K562 (cell line): ENCODE data around the gene RNF4. TPM values are rescaled to one million over a fixed set of nuclear protein-coding genes. Genes with fewer than 3 reads are reported as not detected.
A peak's percentile ranks its signal among the peaks of the same experiment; 100 is the strongest.

Source experiments
- ATAC-seq: fragments of 200-7000 bp; cut with Tn5 transposase; 3 replicates; pipeline ENCODE4 v1.9.1; 2020; ENCODE audit warnings: moderate library complexity
- BruUV-seq: library from RNA; stranded (reverse); fragments of 400-500 nt; replicated peaks from 2 replicates; lab custom pipeline; 2021; lab: Mats Ljungman, UMichigan
- CTCF ChIA-PET: fragments of 300-600 bp; formaldehyde crosslinking; extraction: SDS; loops from one replicate; lab custom pipeline; 2021; ENCODE audit warnings: low intra/inter-chr PET ratio; lab: Yijun Ruan, JAX
- POLR2A ChIA-PET: fragments of 300-600, 350-650 bp; sonication (Branson Sonifier 250); formaldehyde crosslinking; extraction: SDS; loops from one replicate; lab custom pipeline; 2021; ENCODE audit warnings: antibody characterized with exemption, inconsistent platforms; lab: Yijun Ruan, JAX
- DNase-seq, 4 experiments: peaks; one replicate each; pipeline versions ENCODE4 v3.0.0 to v3.0.0-alpha.2; 2011 to 2018; ENCODE audit warnings: low spot score in 3 of 4, mixed read lengths in 3 of 4; ENCODE audit errors: extremely low read depth in 1 of 4
- FAIRE-seq: peaks from 2 replicates; lab custom pipeline; 2011; peaks lifted over from hg19 to GRCh38; lab: Jason Lieb, UNC
- H2AFZ ChIP-seq: 2 replicates; pipeline ENCODE4 v1.6.0; 2011; ENCODE audit warnings: low read depth, low read length, control low read depth, inconsistent platforms
- H3K27ac ChIP-seq: fragments of 200-600 bp; 3 replicates; pipeline ENCODE4 v1.8.0; 2011; ENCODE audit warnings: low read depth, mild to moderate bottlenecking, control low read depth, inconsistent platforms, low read length, moderate library complexity, mixed read lengths; ENCODE audit errors: extremely low read depth
- H3K27me3 ChIP-seq, 2 experiments: fragments of 300-600 bp in 1 of 2; 2 replicates in 1 of 2; 3 replicates in 1 of 2; pipeline versions ENCODE4 v1.6.0 to v1.8.0; 2011; ENCODE audit warnings: inconsistent platforms in 2 of 2, low read length in 2 of 2, mild to moderate bottlenecking in 1 of 2, mixed read lengths in 1 of 2, moderate library complexity in 1 of 2; ENCODE audit not compliant: control insufficient read depth in 2 of 2, insufficient read depth in 2 of 2
- H3K36me3 ChIP-seq: fragments of 300-600 bp; 3 replicates; pipeline ENCODE4 v1.8.0; 2011; ENCODE audit warnings: mild to moderate bottlenecking, low read length, inconsistent platforms; ENCODE audit not compliant: control insufficient read depth, insufficient read depth
- H3K4me1 ChIP-seq, 2 experiments: fragments of 200-600 bp in 1 of 2; replicated peaks in 1 of 2; 2 replicates in 1 of 2; 3 replicates in 1 of 2; pipeline versions ENCODE4 v1.5.1 to v1.8.0; 2011; ENCODE audit warnings: inconsistent platforms in 2 of 2, low read length in 2 of 2, mild to moderate bottlenecking in 1 of 2, mixed read lengths in 1 of 2, moderate library complexity in 1 of 2; ENCODE audit not compliant: control insufficient read depth in 2 of 2, insufficient read depth in 2 of 2
- H3K4me2 ChIP-seq: 2 replicates; pipeline ENCODE4 v1.6.1; 2011; ENCODE audit warnings: low read length, control low read depth, inconsistent platforms, mixed read lengths; ENCODE audit not compliant: insufficient read depth
- H3K4me3 ChIP-seq: fragments of 200-600 bp; sonication (generic), shearing (Covaris generic); 2 replicates; pipeline ENCODE4 v1.5.1; 2016; ENCODE audit warnings: control low read depth, inconsistent platforms
- H3K79me2 ChIP-seq: fragments of 200-600 bp; 3 replicates; pipeline ENCODE4 v1.8.0; 2011; ENCODE audit warnings: low read length, inconsistent platforms; ENCODE audit not compliant: control insufficient read depth, insufficient read depth
- H3K9ac ChIP-seq, 2 experiments: 2 replicates each; pipeline versions ENCODE4 v1.6.0 to v1.6.1; 2011; ENCODE audit warnings: low read depth in 2 of 2, low read length in 2 of 2, control low read depth in 1 of 2, inconsistent platforms in 1 of 2, mild to moderate bottlenecking in 1 of 2, mixed read lengths in 1 of 2; ENCODE audit not compliant: insufficient read depth in 1 of 2
- H3K9me1 ChIP-seq: one replicate; pipeline ENCODE4 v1.6.0; 2011; ENCODE audit warnings: inconsistent platforms, mild to moderate bottlenecking, low read length, moderate library complexity; ENCODE audit not compliant: control insufficient read depth, insufficient read depth
- H3K9me3 ChIP-seq: replicated peaks from 2 replicates; pipeline ENCODE4 v1.5.1; 2011; ENCODE audit warnings: low read depth, low read length, inconsistent platforms; ENCODE audit not compliant: control insufficient read depth, insufficient read depth
- H4K20me1 ChIP-seq: replicated peaks from 2 replicates; pipeline ENCODE4 v1.6.1; 2011; ENCODE audit warnings: low read length, inconsistent platforms, mixed read lengths; ENCODE audit not compliant: control insufficient read depth, insufficient read depth
- MAFG ChIP-seq: fragments of 450-650 bp; conservative IDR thresholded peaks from 2 replicates; pipeline ENCODE4 v1.6.1; 2016; ENCODE audit warnings: missing genetic modification characterization, missing compliant biosample characterization
- NCOR1 ChIP-seq: fragments of 450-650 bp; IDR thresholded peaks from 2 replicates; pipeline ENCODE4 v1.6.1; 2016; ENCODE audit warnings: mild to moderate bottlenecking, moderate library complexity
- SUPT5H ChIP-seq: fragments of 450-650 bp; IDR thresholded peaks from 2 replicates; pipeline ENCODE4 v1.6.1; 2016
- WGBS: fragments of 100-300 bp; shearing (Covaris generic); methylation state at CpG from one replicate; pipeline ENCODE4 v1.1.6; 2016; ENCODE audit warnings: low coverage, mixed read lengths; ENCODE audit not compliant: insufficient coverage; ENCODE audit errors: missing lambda C conversion rate; 5-methylcytosine and 5-hydroxymethylcytosine counted together
- in situ Hi-C: fragments of 300-500 bp; cut with MboI; formaldehyde crosslinking; loops from 4 replicates; pipeline ENCODE4 v1.15.0; 2018; ENCODE audit warnings: inconsistent platforms, mixed read lengths
- intact Hi-C: fragments of 100-400 bp; cut with micrococcal nuclease; formaldehyde crosslinking; loops from 2 replicates; pipeline ENCODE4 v1.14.2; 2022
- polyA plus RNA-seq, 8 experiments: library from polyadenylated mRNA; depleted of rRNA in 4 of 8; stranded (reverse) in 5 of 8; unstranded in 3 of 8; fragments of >200 nt; fragmentation: Nextera tagmentation in 2 of 8; fragmentation: Illumina TruSeq in 1 of 8; extraction: Ambion mirVana in 2 of 8; extraction: Trizol in 1 of 8; gene quantifications; 2 replicates each; pipeline versions ENCODE4 v1.2.1 to v1.2.3, GENCODE V29; 2011 to 2014; ENCODE audit warnings: inconsistent platforms in 1 of 8, missing spikeins in 1 of 8
- total RNA-seq, 7 experiments: library from RNA; depleted of rRNA in 6 of 7; stranded (reverse); fragments of >200 nt in 6 of 7; fragmentation: Illumina TruSeq in 2 of 7; extraction: Trizol in 2 of 7; gene quantifications; 2 replicates each; pipeline versions ENCODE4 v1.2.1 to v1.2.3, GENCODE V29; 2011 to 2021; ENCODE audit warnings: low replicate concordance in 1 of 7

Gene RNF4
- total and polyA plus RNA-seq, 9 of the 15 experiments (the other 6 are each of a cell fraction or from before 2014, with no cell fraction given): 19.2 to 59.3 (median 44.8) TPM

DNA sequence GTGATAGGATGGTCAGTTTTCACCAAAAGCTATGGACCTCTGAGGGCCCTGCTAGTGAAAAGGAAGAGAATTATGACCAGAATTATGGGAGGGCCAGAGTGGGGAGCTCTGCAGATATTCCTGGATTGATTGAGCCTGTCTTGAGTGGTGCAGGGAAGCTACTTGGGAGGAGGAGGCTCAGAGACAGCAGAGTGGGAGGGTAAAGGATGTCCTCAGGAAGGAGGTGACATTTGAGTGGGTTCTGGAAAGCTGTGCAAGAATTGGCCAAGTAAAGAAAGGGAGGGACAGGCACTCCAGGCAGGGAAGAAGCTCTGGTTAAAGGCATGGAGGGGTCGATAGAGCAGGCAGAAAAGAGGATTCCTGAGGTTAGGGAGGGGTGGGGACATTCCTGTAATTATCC lies 24.1 kb downstream of the RNF4 start:
- no peak for FAIRE-seq
- Histone ChIP-seq H3K4me3 (no peak overlapping the region), H3K79me2 (peaks cover 61% of the 10 kb centered on the region), H2AFZ (no peak overlapping the region), H3K4me1 (no peaks in the 10 kb centered on the region; a peak in 1 of 5 replicates), H3K9me3 (no peaks in the 10 kb centered on the region), H3K9me1 (no peaks in the 10 kb centered on the region), H3K4me2 (no peak overlapping the region), H3K27me3 (no peaks in the 10 kb centered on the region), H3K36me3 (peaks cover 86% of the 10 kb centered on the region), H3K27ac (no peak overlapping the region), H3K9ac (no peak overlapping the region), H4K20me1 (peaks cover 25% of the 10 kb centered on the region)
- in situ Hi-C loops (no loop called here), intact Hi-C loops (no loop called here)
- no peak for ATAC-seq
- BruUV-seq: no TSS peak
- TF ChIP-seq SUPT5H: 0 out of 2 replicates have a peak, but pooled peaks have one; percentile 23
- no peak for TF ChIP-seq NCOR1
- 100% methylated on average over 1 of the region's 1 CpG for WGBS
- ChIA-PET POLR2A (interaction anchor here (0.5 to 1.9 kb wide), 12 partner anchors 8 to 261 kb away, joined by 3 to 7 read pairs (median 3); no protein-coding TSS in a partner anchor), CTCF (no interaction called here)
- no peak for DNase-seq

DNA sequence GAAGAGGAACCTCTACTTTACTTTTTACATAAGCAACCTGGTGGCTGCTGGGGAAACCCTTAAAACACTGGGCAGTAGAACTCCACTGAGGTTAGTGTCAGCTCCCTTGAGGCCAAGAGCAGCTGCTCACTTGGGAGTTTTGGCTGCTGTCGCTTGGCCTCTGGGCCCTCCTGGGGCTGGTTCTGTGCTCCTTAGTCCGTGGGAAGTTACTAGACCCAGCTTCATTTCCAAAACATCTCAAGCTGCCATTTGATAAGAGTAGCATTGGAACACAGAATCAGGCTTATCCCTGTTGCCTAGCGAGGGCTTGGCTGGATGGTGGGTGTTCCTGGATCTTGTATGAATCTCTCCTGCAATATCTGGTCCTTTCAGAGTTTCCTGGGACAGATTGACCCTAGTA lies 26.1 kb downstream of the RNF4 start:
- intact Hi-C loops (no loop called here), in situ Hi-C loops (no loop called here)
- POLR2A ChIA-PET: no interaction called here
- BruUV-seq: no TSS peak
- no peak for FAIRE-seq
- Histone ChIP-seq H3K27ac (no peak overlapping the region; the same call in 2 of the 3 replicates), H4K20me1 (peaks cover 13% of the 10 kb centered on the region), H3K27me3 (no peaks in the 10 kb centered on the region), H3K9me3 (no peaks in the 10 kb centered on the region), H3K9ac (no peak overlapping the region), H3K4me3 (no peak overlapping the region), H3K4me1 (no peaks in the 10 kb centered on the region), H3K9me1 (no peaks in the 10 kb centered on the region), H3K36me3 (peaks cover 87% of the 10 kb centered on the region), H2AFZ (no peak overlapping the region)
- 82% methylated on average over 3 of the region's 3 CpGs for WGBS
- ATAC-seq: no peak
- CTCF ChIA-PET: no interaction called here
- no peak for DNase-seq
- no peak for TF ChIP-seq MAFG (tag)
- TF ChIP-seq, all 486 proteins: peak for 0
- H3K4me2 ChIP-seq: no peak overlapping the region
- H3K79me2 ChIP-seq: peaks cover 41% of the 10 kb centered on the region
